ENCODE results near the gene ZWILCH. TPM values are rescaled to one million over a fixed set of nuclear protein-coding genes. Genes with fewer than 3 reads are reported as not detected.

Gene ZWILCH
- total RNA-seq, 1 experiment from 2014 or later: 50.2 TPM

GRCh38 chr15:66489179-66489791, 15.8 kb upstream of the ZWILCH start:
- ChIA-PET POLR2A (interaction anchor here (0.9 kb wide), 1 partner anchor 9 kb away, joined by 3 read pairs; no protein-coding TSS in a partner anchor), CTCF (interaction anchor here (0.6 to 1.4 kb wide), 3 partner anchors 8 to 15 kb away, joined by 3 to 4 read pairs (median 3); partner anchors contain the start of gene SNAPC5)
- Mint-ChIP-seq H3K27me3 (ENCODE audit: low read depth) (no peaks in the 10 kb centered on the region), H3K27ac (peak overlapping the region; percentile 63), H3K36me3 (peaks cover 65% of the 10 kb centered on the region), H3K4me1 (peaks cover 2% of the 10 kb centered on the region; the same call in 1 of the 2 replicates), H3K9me3 (no peaks in the 10 kb centered on the region), H3K4me3 (no peak overlapping the region)
- DNase-seq (ENCODE audit: low spot score) (no peak), ATAC-seq (no peak)
- no peak for TF ChIP-seq ZNF138 (CRISPR knock-in tag; conservative IDR thresholded peaks at IDR 0.05)
- no peak for TF ChIP-seq HMGA2 (CRISPR knock-in tag; IDR thresholded peaks at IDR 0.05)
- no peak for TF ChIP-seq USF2 (CRISPR knock-in tag; IDR thresholded peaks at IDR 0.05)
- TF ChIP-seq USF1 (CRISPR knock-in tag; IDR thresholded peaks at IDR 0.05): no peak
- no peak for TF ChIP-seq KAT7 (CRISPR knock-in tag; IDR thresholded peaks at IDR 0.05; ENCODE audit: borderline replicate concordance)
- no peak for TF ChIP-seq E2F5 (CRISPR knock-in tag; IDR thresholded peaks at IDR 0.05)
- no peak for TF ChIP-seq FOXJ3 (CRISPR knock-in tag; IDR thresholded peaks at IDR 0.05; ENCODE audit: borderline replicate concordance)
- TF ChIP-seq NFE2L1 (CRISPR knock-in tag; IDR thresholded peaks at IDR 0.05): no peak
- no peak for TF ChIP-seq FOXP4 (CRISPR knock-in tag; IDR thresholded peaks at IDR 0.05)
- no peak for TF ChIP-seq ZNF416 (CRISPR knock-in tag; IDR thresholded peaks at IDR 0.05)
- TF ChIP-seq ZNF532 (CRISPR knock-in tag; IDR thresholded peaks at IDR 0.05; ENCODE audit: borderline replicate concordance): no peak
- TF ChIP-seq RORB (CRISPR knock-in tag; IDR thresholded peaks at IDR 0.05): no peak

- DNase-seq (ENCODE audit: low spot score): no peak
- Mint-ChIP-seq H3K9me3 (no peaks in the 10 kb centered on the region), H3K27ac (peak overlapping the region; percentile 45; the same call in 1 of the 2 replicates), H3K36me3 (peaks cover 65% of the 10 kb centered on the region), H3K4me3 (no peak overlapping the region), H3K27me3 (ENCODE audit: low read depth) (no peaks in the 10 kb centered on the region), H3K4me1 (peaks cover 8% of the 10 kb centered on the region)
- no peak for ATAC-seq
- CTCF ChIA-PET: interaction anchor here (1.5 kb wide), 1 partner anchor 105 kb away, joined by 6 read pairs; the partner anchor contains the start of gene MAP2K1
- POLR2A ChIA-PET: interaction anchor here (0.5 kb wide), 2 partner anchors 175 to 430 kb away, joined by 3 to 6 read pairs; no protein-coding TSS in a partner anchor
- TF ChIP-seq E2F4 (CRISPR knock-in tag; IDR thresholded peaks at IDR 0.05; ENCODE audit: borderline replicate concordance, low read depth) (no peak), MYBL2 (CRISPR knock-in tag; IDR thresholded peaks at IDR 0.05) (no peak), SOX15 (CRISPR knock-in tag; IDR thresholded peaks at IDR 0.05) (no peak), FOXK1 (CRISPR knock-in tag; IDR thresholded peaks at IDR 0.05) (no peak), NR3C1 (CRISPR knock-in tag; conservative IDR thresholded peaks at IDR 0.05; ENCODE audit: low read depth) (no peak), RORB (CRISPR knock-in tag; IDR thresholded peaks at IDR 0.05) (no peak), KAT7 (CRISPR knock-in tag; IDR thresholded peaks at IDR 0.05; ENCODE audit: borderline replicate concordance) (no peak), ZNF532 (CRISPR knock-in tag; IDR thresholded peaks at IDR 0.05; ENCODE audit: borderline replicate concordance) (no peak), MLX (CRISPR knock-in tag; IDR thresholded peaks at IDR 0.05) (no peak)
Measured at GRCh38 chr15:66491846-66492245, 13.3 kb upstream of the ZWILCH start.

Measured in WTC11 (cell line).